BJ (cell line): Measurements from ENCODE around the gene IGLON5. TPM values are rescaled to one million over a fixed set of nuclear protein-coding genes. Genes with fewer than 3 reads are reported as not detected.

Experiments used
- CTCF ChIA-PET: fragments of 350-600 bp; formaldehyde crosslinking; extraction: SDS; loops from one replicate; lab custom pipeline; 2021; ENCODE audit warnings: antibody characterized with exemption, inconsistent platforms; lab: Yijun Ruan, JAX
- POLR2A ChIA-PET: fragments of 300-600 bp; sonication (Branson Sonifier 250); formaldehyde crosslinking; extraction: SDS; loops from one replicate; lab custom pipeline; 2021; ENCODE audit warnings: antibody characterized with exemption; lab: Charles Lee
- DNase-seq: peaks from one replicate; pipeline ENCODE4 v3.0.0-alpha.2; 2011; ENCODE audit warnings: low read depth
- H3K27me3 ChIP-seq: 2 replicates; pipeline ENCODE4 v1.6.0; 2011; ENCODE audit warnings: low read length; ENCODE audit not compliant: control insufficient read depth, insufficient read depth
- H3K36me3 ChIP-seq: 2 replicates; pipeline ENCODE4 v1.5.1; 2011; ENCODE audit warnings: low read length; ENCODE audit not compliant: control insufficient read depth, insufficient read depth
- H3K4me3 ChIP-seq: 2 replicates; pipeline ENCODE4 v1.5.1; 2011; ENCODE audit warnings: low read depth, mild to moderate bottlenecking, control low read depth, low read length
- CTCF ChIP-seq: IDR thresholded peaks from 2 replicates; pipeline ENCODE4 v1.5.1; 2011; ENCODE audit warnings: low read depth, mild to moderate bottlenecking, control low read depth, inconsistent platforms, low read length, moderate library complexity; ENCODE audit not compliant: insufficient read depth
- polyA plus RNA-seq: library from polyadenylated mRNA; depleted of rRNA; stranded (reverse); fragments of >200 nt; gene quantifications from 2 replicates; pipeline ENCODE4 v1.2.3, GENCODE V29; 2011

The IGLON5 gene
- polyA plus RNA-seq, 1 experiment, result not detected

DNA sequence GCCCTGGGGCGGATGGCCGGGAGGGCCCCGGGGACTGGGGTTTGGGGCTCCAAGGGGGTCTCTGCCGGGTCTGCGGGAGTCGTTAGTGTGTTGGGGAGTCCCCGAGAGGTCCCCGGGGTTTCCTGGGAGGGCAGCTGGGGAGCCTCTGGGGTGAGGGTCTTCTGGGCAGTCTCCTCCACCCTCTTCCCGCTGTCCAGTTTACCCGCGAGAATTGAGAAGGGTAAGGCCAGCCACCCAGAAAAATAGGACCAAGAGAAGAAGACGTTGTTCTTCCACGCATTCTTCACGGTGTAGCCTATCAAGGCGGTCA lies 55.8 kb downstream of the IGLON5 start:
- Histone ChIP-seq H3K4me3 (peak overlapping the region; percentile 93), H3K36me3 (no peaks in the 10 kb centered on the region), H3K27me3 (no peaks in the 10 kb centered on the region)
- DNase-seq, result no peak
- ChIA-PET CTCF (interaction anchor here (1.0 to 1.3 kb wide), 2 partner anchors 21 to 75 kb away, joined by 3 to 4 read pairs; partner anchors contain the start of gene LIM2), POLR2A (interaction anchor here (0.6 to 1.5 kb wide), 3 partner anchors 8 to 562 kb away, joined by 4 to 12 read pairs (median 5); no protein-coding TSS in a partner anchor)
- no peak for TF ChIP-seq CTCF

DNA sequence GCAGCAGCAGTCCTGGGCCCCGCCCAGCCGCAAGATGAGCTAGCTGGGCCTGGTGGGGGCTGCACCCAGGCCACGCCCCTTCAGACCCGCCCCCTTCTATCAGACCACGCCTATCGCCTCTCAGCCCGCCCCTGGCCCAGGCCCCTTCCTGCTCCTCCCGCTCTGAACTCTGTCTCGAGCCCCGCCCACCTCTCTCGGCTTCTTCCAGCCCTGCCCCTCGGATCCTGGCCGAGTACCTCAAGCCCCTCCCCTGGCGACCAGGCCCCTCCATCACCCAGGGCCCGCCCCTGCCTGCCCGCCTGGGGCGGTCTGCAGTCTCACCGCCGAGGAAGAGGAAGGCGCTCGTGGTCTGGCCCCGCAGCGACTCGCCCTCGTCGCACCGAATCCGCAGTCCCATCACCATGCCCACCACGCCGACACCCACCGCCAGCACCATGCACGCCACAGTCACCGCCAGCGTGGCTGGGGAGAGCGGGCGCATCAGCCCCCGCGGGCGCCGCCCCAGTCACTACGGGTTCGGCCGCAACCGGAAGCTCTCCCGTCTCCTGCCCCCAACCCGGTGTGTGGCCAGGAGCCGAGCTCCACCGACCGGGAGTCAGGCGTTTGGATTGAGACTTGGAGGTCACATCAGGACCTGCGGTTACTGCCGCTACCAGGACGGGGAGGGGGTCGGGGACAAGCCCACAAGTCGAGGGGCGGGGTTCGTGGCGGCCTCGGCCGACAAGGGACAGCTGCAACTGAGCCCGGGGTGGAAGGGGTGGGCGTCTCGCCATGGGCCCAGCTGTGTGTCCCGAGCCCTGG lies 56.3 kb downstream of the IGLON5 start:
- CTCF ChIA-PET, result interaction anchor here (1.0 to 2.0 kb wide), 3 partner anchors 20 to 75 kb away, joined by 3 to 5 read pairs (median 4); partner anchors contain the start of gene LIM2
- peak; percentile 92 for DNase-seq
- Histone ChIP-seq H3K27me3 (peaks cover under 1% of the 10 kb centered on the region; the same call in 1 of the 2 replicates), H3K36me3 (no peaks in the 10 kb centered on the region), H3K4me3 (peak overlapping the region; percentile 93)
- POLR2A ChIA-PET, result interaction anchor here (0.6 to 1.5 kb wide), 3 partner anchors 8 to 563 kb away, joined by 4 to 12 read pairs (median 5); no protein-coding TSS in a partner anchor
- TF ChIP-seq CTCF, result no peak

DNA sequence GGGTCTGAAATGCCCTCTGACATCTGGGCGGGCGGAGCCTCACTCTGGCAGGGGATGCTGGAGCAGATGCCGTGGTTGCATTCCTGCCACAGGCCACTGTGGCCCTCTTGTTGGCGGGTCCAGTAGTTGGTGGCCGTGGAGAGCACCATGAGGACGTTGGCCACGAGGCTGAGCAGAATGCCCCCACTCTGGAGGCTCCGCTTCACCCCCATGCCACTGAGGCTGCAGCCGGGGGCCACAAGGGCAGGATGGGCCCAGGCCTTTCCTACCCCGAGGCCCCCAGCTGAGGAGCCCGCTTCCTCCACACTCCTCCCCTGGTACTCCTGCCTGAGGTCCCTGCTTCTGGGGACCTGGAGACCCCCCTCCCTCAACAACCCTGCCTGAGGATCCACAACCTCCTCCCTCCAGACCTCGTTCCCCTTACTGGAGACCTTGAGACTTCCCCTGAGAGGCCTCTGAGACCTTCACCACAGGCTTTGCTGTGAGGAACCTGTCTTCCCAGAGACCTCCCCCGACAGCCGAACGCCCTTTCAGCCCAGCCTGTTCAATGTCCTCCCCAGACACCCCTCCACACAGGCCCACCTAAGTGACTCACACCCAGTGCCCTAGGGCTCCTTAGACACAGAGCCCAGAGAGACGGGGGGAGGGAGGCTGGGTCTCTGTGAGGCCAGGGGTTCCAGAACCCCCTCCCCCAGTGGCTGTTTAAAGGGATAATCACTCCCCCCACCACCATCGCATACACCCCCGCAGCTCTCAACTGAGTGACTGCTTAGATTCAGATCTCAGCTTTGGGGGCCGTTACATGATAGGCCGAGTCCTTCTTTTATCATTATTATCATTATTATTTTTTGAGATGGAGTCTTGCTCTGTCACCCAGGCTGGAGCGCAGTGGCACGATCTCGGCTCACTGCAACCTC lies 57.2 kb downstream of the IGLON5 start, which contains the start of gene CLDND2:
TSS of gene CLDND2 (minus strand) at position 638 of the 917 bp plus-strand sequence. CDS start at position 212, 426 bp downstream.
- no peak for DNase-seq
- Histone ChIP-seq H3K4me3 (peak within 1 kb of the TSS; percentile 92), H3K36me3 (no peaks in the 10 kb centered on the region), H3K27me3 (peaks cover 2% of the 10 kb centered on the region; the same call in 1 of the 2 replicates)
- POLR2A ChIA-PET, result interaction anchor here (1.5 kb wide), 1 partner anchor 29 kb away, joined by 12 read pairs; no protein-coding TSS in a partner anchor
- no peak for TF ChIP-seq CTCF
- CTCF ChIA-PET, result interaction anchor here (0.7 to 2.0 kb wide), 4 partner anchors 20 to 447 kb away, joined by 3 to 5 read pairs (median 4); partner anchors contain the start of gene LIM2

DNA sequence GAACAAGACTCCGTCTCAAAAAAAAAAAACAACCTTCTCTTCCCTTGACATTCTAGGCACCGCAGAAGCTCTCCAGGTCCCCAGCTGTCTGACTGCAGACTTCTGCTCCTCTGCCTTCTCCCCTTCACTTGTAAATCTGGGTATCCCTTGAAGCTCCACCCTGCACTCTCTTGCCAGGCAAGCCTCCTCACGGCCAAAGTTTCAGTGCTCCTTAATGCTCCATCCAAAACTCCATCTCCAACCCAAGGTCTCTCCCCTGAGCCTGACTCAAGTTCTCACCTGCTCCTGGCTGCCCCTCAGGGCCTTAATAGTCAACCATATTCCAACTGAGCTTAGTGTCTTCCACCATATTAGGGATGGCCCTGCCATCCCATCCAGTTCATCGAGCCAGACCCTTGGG lies 58.8 kb downstream of the IGLON5 start:
- no peak for DNase-seq
- no peaks in the 10 kb centered on the region for H3K36me3 ChIP-seq
- H3K27me3 ChIP-seq, result peaks cover 2% of the 10 kb centered on the region; the same call in 1 of the 2 replicates
- no peak overlapping the region for H3K4me3 ChIP-seq
- ChIA-PET POLR2A (no interaction called here), CTCF (interaction anchor here (0.8 kb wide), 1 partner anchor 9 kb away, joined by 3 read pairs; no protein-coding TSS in a partner anchor)
- no peak for TF ChIP-seq CTCF
